ENCODE results near the gene MTRF1L. TPM values are rescaled to one million over a fixed set of nuclear protein-coding genes. Genes with fewer than 3 reads are reported as not detected.

Gene MTRF1L, protein sequence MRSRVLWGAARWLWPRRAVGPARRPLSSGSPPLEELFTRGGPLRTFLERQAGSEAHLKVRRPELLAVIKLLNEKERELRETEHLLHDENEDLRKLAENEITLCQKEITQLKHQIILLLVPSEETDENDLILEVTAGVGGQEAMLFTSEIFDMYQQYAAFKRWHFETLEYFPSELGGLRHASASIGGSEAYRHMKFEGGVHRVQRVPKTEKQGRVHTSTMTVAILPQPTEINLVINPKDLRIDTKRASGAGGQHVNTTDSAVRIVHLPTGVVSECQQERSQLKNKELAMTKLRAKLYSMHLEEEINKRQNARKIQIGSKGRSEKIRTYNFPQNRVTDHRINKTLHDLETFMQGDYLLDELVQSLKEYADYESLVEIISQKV
- total RNA-seq: 10 to 100 TPM; 20.2 to 23.9 TPM

DNA sequence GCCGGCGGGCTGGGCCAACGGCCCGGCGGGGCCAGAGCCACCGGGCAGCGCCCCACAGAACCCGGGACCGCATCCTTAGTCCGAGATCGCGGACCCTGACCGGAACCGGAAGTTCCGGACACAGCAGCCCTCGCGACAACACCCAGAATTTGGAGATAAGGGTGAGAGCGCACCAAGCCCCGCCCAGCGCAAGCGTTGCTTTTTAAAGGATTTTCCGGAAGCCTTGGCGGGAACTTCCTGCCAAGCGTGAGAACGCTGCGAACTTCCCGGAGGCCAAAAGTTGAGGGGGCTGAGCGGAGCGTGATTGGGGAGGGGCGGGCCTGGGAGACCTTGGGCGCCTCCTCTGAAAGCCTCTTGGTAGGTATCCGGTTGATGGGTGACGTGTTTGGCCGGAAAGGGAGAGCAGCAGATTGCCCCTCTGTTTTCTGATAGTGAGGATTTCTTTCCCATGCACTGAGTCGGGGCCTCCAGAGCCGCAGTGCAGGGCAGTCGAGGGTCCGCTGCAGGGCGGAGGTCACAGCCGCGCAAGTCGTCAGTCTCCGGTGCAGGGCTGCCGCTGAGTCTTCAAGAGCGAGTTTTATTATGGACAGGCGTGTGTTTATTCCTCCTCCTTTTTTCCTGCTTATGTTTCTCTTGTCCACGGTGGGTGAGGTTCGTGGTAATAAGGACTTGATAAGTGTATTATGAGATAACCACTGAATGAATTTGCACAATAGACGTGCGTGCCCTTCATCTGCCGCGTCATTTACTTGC is at the start of gene MTRF1L:
TSS of gene MTRF1L (minus strand) at position 97 of the 753 bp plus-strand sequence. CDS start at position 73, 24 bp downstream.
- peak within 1 kb of the TSS; percentile 62 for H3K4me3 ChIP-seq
- H3K9me3 ChIP-seq: no peaks in the 10 kb centered on the region
- H3K36me3 ChIP-seq: no peaks in the 10 kb centered on the region
- intact Hi-C loops (cut with DNase I): no loop called here
- peak within 1 kb of the TSS; percentile 78 to 86 for H3K9ac ChIP-seq (ENCODE audit: low read depth in 2 of 2, low read length in 2 of 2)
- peaks cover 6% of the 10 kb centered on the region for H3K4me1 ChIP-seq
- H3K27ac ChIP-seq: peak within 1 kb of the TSS; percentile 81
- TF ChIP-seq, protein P1, sequence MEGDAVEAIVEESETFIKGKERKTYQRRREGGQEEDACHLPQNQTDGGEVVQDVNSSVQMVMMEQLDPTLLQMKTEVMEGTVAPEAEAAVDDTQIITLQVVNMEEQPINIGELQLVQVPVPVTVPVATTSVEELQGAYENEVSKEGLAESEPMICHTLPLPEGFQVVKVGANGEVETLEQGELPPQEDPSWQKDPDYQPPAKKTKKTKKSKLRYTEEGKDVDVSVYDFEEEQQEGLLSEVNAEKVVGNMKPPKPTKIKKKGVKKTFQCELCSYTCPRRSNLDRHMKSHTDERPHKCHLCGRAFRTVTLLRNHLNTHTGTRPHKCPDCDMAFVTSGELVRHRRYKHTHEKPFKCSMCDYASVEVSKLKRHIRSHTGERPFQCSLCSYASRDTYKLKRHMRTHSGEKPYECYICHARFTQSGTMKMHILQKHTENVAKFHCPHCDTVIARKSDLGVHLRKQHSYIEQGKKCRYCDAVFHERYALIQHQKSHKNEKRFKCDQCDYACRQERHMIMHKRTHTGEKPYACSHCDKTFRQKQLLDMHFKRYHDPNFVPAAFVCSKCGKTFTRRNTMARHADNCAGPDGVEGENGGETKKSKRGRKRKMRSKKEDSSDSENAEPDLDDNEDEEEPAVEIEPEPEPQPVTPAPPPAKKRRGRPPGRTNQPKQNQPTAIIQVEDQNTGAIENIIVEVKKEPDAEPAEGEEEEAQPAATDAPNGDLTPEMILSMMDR (IDR thresholded peaks at IDR 0.05): no peak
- peak; percentile 96 for DNase-seq
- H3K27me3 ChIP-seq: no peaks in the 10 kb centered on the region

DNA sequence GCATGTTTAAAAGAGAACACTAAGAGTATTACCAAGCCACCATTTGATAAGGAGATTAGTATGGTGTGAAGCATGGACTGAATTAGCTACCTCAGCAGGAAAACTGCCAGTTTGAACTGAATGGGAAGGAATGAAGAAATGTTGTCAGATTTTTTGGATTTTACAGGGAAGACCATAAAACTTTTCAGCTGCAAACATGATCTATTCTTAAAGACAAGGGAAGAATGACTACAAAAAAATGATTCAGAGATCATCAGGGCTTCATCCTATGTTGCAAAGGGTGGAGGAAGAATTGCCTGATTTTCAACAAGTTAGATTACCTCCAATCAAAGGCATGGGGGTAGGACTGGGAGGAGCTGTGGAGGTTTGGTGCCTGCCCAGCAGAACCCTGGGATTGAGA is 49.3 kb upstream of the MTRF1L start:
- H3K4me1 ChIP-seq: no peaks in the 10 kb centered on the region
- no peak overlapping the region for H3K9ac ChIP-seq (ENCODE audit: low read depth in 2 of 2, low read length in 2 of 2)
- H3K27me3 ChIP-seq: no peaks in the 10 kb centered on the region
- DNase-seq: no peak
- intact Hi-C loops (cut with DNase I): no loop called here
- TF ChIP-seq, protein P1 (IDR thresholded peaks at IDR 0.05): no peak
- no peaks in the 10 kb centered on the region for H3K9me3 ChIP-seq
- no peak overlapping the region for H3K27ac ChIP-seq
- no peaks in the 10 kb centered on the region for H3K36me3 ChIP-seq
- H3K4me3 ChIP-seq: no peak overlapping the region

DNA sequence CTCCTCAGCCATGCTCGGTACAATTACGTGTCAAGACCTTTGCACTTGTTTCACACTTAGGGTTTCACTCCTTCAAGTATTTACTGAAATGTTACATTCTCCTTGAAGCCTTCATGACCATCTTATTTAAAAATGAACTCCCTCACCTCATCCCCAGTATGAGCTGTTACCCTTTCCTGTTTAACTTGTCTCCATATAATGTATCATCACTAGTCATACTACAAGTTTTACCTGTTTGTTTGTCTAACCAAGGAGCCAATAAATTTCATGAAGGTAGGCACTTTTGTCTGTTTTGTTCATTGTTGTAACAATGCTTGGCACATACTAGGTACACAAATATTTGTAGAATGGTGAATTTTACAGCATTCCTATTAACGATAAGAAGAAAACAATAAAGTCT is 46.1 kb upstream of the MTRF1L start:
- Histone ChIP-seq H3K4me1 (no peaks in the 10 kb centered on the region), H3K27ac (no peak overlapping the region), H3K27me3 (no peaks in the 10 kb centered on the region), H3K9ac (ENCODE audit: low read depth in 2 of 2, low read length in 2 of 2) (no peak overlapping the region), H3K36me3 (no peaks in the 10 kb centered on the region), H3K4me3 (no peak overlapping the region), H3K9me3 (no peaks in the 10 kb centered on the region)
- TF ChIP-seq, protein P1 (IDR thresholded peaks at IDR 0.05): no peak
- no peak for DNase-seq
- intact Hi-C loops (cut with DNase I): loop anchor here (2.0 kb wide), 1 partner anchor 32 kb away; no protein-coding TSS in a partner anchor

DNA sequence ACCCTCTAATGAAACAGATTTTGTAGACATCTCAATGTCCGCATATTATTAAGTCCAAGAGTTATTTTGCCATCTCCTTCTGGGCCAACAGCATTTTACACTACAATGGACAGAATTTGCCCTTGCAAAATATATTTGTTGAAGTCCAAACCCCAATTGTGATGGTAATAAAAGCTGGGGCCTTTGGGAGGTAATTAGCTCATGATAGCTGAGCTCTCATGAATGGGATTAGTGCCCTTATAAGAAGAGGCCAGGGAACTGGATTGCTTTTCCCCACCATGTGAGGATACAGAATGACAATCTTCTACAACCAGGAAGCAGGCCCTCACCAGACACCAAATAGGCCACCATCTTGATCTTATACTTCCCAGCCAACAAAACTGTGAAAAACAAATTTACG is 44.9 kb upstream of the MTRF1L start:
- no peaks in the 10 kb centered on the region for H3K9me3 ChIP-seq
- H3K36me3 ChIP-seq: no peaks in the 10 kb centered on the region
- no peaks in the 10 kb centered on the region for H3K27me3 ChIP-seq
- DNase-seq: no peak
- no peaks in the 10 kb centered on the region for H3K4me1 ChIP-seq
- intact Hi-C loops (cut with DNase I): no loop called here
- no peak overlapping the region for H3K4me3 ChIP-seq
- TF ChIP-seq, protein P1 (IDR thresholded peaks at IDR 0.05): no peak
- H3K27ac ChIP-seq: no peak overlapping the region
- no peak overlapping the region for H3K9ac ChIP-seq (ENCODE audit: low read depth in 2 of 2, low read length in 2 of 2)

DNA sequence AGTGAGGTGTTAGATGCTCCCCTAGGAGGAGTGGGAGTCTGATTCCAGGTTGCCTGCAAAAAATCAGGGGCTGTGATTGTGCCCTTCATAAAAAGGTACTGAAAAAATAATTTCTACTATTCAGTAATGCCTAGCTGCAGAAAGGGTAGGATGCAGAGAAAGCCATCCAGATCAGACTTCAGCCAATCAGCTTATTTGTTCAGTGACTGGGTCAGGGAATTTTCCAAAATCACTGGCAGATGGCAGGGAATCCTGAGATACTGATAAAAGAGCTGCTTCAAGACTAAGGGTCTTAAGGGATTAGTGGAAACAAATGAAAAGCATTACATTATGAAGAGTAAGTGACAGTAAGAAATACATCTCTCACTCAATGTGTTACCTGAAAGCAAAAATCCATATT is 42.8 kb upstream of the MTRF1L start:
- Histone ChIP-seq H3K27ac (no peak overlapping the region), H3K9me3 (no peaks in the 10 kb centered on the region), H3K4me3 (no peak overlapping the region), H3K9ac (ENCODE audit: low read depth in 2 of 2, low read length in 2 of 2) (no peak overlapping the region), H3K27me3 (no peaks in the 10 kb centered on the region), H3K36me3 (no peaks in the 10 kb centered on the region), H3K4me1 (no peaks in the 10 kb centered on the region)
- TF ChIP-seq, protein P1 (IDR thresholded peaks at IDR 0.05): no peak
- DNase-seq: no peak
- intact Hi-C loops (cut with DNase I): no loop called here
